A673 (cell line): ENCODE measurements around the gene METTL4.

Source experiments
- CTCF ChIP-seq: fragments of 300-800, 200-600 bp; sonication (generic); conservative IDR thresholded peaks from 2 replicates; pipeline ENCODE4 v1.5.1; 2017; ENCODE audit warnings: low read depth, mild to moderate bottlenecking, antibody characterized with exemption, low read length, moderate library complexity, mixed read lengths
- EZH2 ChIP-seq: fragments of 200-600 bp; sonication (generic); IDR thresholded peaks from 2 replicates; pipeline ENCODE4 v1.6.1; 2017; ENCODE audit warnings: borderline replicate concordance, low read depth, mild to moderate bottlenecking, mixed read lengths, antibody characterized with exemption, low read length; ENCODE audit not compliant: poor library complexity, severe bottlenecking

- TF ChIP-seq CTCF: no peak
- TF ChIP-seq EZH2: no peak
Measured at GRCh38 chr18:2504642-2505041, 66.7 kb downstream of the METTL4 start.
